ENCODE measurements around the gene TOR4A. TPM values are rescaled to one million over a fixed set of nuclear protein-coding genes. Genes with fewer than 3 reads are reported as not detected.

TOR4A gene
- total and polyA plus RNA-seq, 4 donors = 2.6 to 14.0 (median 8.2) TPM

DNA sequence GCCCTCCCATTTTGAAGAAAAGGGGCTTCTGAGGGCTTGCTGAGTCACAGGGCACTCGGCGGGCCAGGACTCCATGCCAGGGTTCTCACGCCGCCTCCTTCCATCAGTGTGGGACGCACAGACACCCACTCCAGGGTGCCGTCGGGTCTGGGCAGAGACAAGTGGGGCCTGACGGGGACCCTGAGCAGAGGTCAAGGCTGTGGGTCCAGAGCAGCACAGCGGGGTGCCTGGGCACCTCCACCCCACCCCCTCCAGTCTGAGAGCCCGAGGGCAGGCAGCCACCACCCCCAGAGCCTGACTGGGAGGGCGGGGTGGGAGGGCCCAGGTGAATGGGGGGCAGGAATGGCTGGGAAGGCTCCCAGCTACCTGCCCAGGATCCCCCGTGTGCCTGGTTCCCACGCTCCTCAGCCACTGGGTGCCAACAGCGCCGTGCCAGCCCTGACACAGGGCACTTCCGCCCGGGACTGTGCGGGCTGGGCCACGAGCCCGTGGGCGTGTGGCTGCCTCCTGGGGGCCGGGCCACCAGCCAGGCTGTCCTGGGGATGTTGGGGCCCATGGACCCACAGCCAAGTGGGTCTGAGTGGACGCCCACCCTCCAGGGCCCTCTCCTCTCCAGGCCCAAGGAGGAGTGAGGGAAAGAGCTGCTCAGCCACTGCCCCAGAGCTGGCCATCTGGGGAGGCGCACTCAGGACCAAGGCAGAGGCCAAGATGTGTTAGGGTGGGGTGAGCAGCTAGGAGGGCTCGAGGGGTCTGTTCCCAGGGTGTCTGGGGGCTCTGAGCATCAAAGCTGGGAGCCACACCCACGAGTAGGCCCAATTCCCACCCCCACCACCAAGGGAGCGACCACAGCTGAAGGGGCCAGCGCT lies 34.7 kb downstream of the TOR4A start:
- Histone ChIP-seq H3K36me3 (ENCODE audit: control insufficient read depth in 1 of 2, insufficient read depth in 2 of 2, low read length in 1 of 2) (no peaks in the 10 kb centered on the region), H3K27me3 (ENCODE audit: control insufficient read depth in 1 of 2, insufficient read depth in 2 of 2, low read length in 1 of 2) (no peaks in the 10 kb centered on the region), H3K9me3 (ENCODE audit: control insufficient read depth, low read length) (no peaks in the 10 kb centered on the region), H3K4me3 (ENCODE audit: low read length in 2 of 2) (no peak overlapping the region), H3K4me1 (ENCODE audit: control insufficient read depth in 1 of 2, insufficient read depth in 2 of 2, low read length in 2 of 2) (no peaks in the 10 kb centered on the region), H3K27ac (ENCODE audit: low read depth in 1 of 2, low read length in 2 of 2) (no peak overlapping the region)
- ATAC-seq (ENCODE audit: low FRiP score) (no peak), DNase-seq (peak; percentile 47 to 62)
- WGBS, 2 donors = 16 to 22% methylated on average over 25 to 28 of the region's 28 CpGs
- intact Hi-C loops (cut with DNase I) = no loop called here

DNA sequence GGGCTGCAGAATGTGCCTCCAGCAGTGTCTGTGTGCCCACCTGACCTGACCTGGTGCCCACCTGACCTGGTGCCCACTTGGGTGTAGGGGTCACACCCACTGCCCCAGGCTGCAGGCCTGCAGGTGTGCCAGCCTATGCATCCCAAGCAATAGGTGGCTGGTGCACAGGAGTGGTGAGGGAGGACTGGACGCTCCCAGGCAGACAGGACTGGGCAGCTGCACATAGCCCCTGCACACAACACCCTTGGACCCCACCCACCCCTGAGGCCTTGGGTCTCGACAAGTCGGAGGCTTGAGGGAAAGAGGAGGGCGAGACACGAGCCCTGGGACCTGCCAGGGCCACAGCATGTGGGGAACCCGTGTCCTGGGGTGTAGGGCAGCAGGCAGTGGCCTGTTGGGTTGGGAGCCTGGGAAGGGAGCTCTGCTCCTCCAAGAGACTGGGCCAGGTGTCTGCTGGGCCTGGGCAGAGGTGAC lies 35.4 kb downstream of the TOR4A start:
- Histone ChIP-seq H3K27ac (ENCODE audit: low read depth in 1 of 2, low read length in 2 of 2) (no peak overlapping the region), H3K36me3 (ENCODE audit: control insufficient read depth in 1 of 2, insufficient read depth in 2 of 2, low read length in 1 of 2) (no peaks in the 10 kb centered on the region), H3K9me3 (ENCODE audit: control insufficient read depth, low read length) (no peaks in the 10 kb centered on the region), H3K27me3 (ENCODE audit: control insufficient read depth in 1 of 2, insufficient read depth in 2 of 2, low read length in 1 of 2) (no peaks in the 10 kb centered on the region), H3K4me1 (ENCODE audit: control insufficient read depth in 1 of 2, insufficient read depth in 2 of 2, low read length in 2 of 2) (no peaks in the 10 kb centered on the region), H3K4me3 (ENCODE audit: low read length in 2 of 2) (no peak overlapping the region)
- no peak for ATAC-seq (ENCODE audit: low FRiP score)
- intact Hi-C loops (cut with DNase I) = no loop called here
- 89 to 94% methylated on average over 4 to 6 of the region's 6 CpGs for WGBS, 2 donors
- peak; percentile 42 to 62 for DNase-seq

DNA sequence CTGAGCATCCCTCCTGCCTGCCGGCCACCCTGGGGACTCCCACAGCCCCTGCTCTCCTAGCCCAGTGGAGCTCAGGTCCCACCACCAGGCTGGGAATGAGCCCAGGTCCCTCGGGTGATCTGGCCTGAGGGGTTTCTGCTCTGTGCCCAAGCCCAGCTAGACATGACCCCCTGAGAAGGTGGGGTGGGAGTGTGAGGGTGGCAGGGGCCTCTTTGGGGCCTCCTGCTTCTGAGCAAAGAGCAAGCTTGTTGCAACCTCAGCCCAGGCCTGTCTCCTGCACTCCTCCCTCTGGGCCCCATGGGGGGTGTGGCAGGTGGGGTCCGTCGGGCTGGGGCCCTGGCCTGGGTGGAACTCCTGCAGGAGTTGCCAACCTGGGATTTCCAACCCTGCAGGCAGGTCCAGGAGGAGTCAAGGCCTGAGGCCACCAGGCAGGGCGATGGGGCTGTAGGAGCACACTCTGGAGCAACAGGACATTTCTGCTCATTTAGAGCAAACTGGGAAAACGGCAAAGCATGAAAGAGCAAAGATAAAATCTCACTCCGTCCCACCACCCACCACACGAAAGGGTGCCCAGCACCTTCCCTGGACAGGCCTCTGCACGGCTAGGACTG lies 35.9 kb downstream of the TOR4A start:
- 71 to 76% methylated on average over 9 of the region's 9 CpGs for WGBS, 2 donors
- ATAC-seq (ENCODE audit: low FRiP score) = no peak
- no peak overlapping the region for H3K27ac ChIP-seq (ENCODE audit: low read depth in 1 of 2, low read length in 2 of 2)

DNA sequence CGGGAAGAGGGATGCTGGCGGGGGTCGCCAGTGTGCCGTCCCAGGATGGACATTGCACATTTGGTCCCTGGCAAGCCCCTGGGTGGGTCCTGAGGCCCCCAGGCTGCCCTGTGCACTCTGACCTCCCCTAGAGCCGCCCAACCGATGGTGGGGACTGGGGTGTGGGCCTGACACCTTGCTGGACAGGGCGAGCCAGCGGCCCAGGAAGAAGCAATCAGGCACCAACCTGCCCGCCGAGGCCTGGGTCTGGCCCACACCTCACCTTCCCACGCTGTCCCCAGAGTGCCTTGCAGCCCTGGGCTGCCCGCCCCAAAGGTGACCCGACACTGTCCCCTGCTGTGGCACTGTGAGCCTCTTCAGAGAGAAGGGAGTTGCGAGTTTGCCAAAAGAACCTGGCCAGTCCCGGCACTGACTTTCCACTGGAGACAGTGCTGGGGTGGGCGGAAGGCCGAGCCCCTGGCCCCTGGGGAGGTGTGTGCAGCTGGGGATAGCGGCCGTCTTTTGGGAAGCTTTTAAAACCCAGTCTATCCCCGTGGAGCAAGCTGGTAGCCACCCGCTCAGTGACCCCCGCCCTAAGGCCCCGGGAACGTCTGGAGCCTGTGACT lies 36.5 kb downstream of the TOR4A start:
- Histone ChIP-seq H3K27me3 (ENCODE audit: control insufficient read depth in 1 of 2, insufficient read depth in 2 of 2, low read length in 1 of 2) (no peaks in the 10 kb centered on the region), H3K4me3 (ENCODE audit: low read length in 2 of 2) (no peak overlapping the region), H3K27ac (ENCODE audit: low read depth in 1 of 2, low read length in 2 of 2) (no peak overlapping the region), H3K36me3 (ENCODE audit: control insufficient read depth in 1 of 2, insufficient read depth in 2 of 2, low read length in 1 of 2) (no peaks in the 10 kb centered on the region), H3K9me3 (ENCODE audit: control insufficient read depth, low read length) (no peaks in the 10 kb centered on the region), H3K4me1 (ENCODE audit: control insufficient read depth in 1 of 2, insufficient read depth in 2 of 2, low read length in 2 of 2) (no peaks in the 10 kb centered on the region)
- DNase-seq (peak in 1 of 2 donors; percentile 38), ATAC-seq (ENCODE audit: low FRiP score) (no peak)
- WGBS, 2 donors = 78 to 80% methylated on average over 22 to 24 of the region's 24 CpGs
- intact Hi-C loops (cut with DNase I) = no loop called here

More for the DNA sequence above, 35.9 kb downstream of the TOR4A start:
- Histone ChIP-seq H3K9me3 (ENCODE audit: control insufficient read depth, low read length) (no peaks in the 10 kb centered on the region), H3K4me1 (ENCODE audit: control insufficient read depth in 1 of 2, insufficient read depth in 2 of 2, low read length in 2 of 2) (no peaks in the 10 kb centered on the region), H3K27me3 (ENCODE audit: control insufficient read depth in 1 of 2, insufficient read depth in 2 of 2, low read length in 1 of 2) (no peaks in the 10 kb centered on the region), H3K36me3 (ENCODE audit: control insufficient read depth in 1 of 2, insufficient read depth in 2 of 2, low read length in 1 of 2) (no peaks in the 10 kb centered on the region), H3K4me3 (ENCODE audit: low read length in 2 of 2) (no peak overlapping the region)
- peak; percentile 31 to 53 for DNase-seq
- intact Hi-C loops (cut with DNase I) = no loop called here

DNA sequence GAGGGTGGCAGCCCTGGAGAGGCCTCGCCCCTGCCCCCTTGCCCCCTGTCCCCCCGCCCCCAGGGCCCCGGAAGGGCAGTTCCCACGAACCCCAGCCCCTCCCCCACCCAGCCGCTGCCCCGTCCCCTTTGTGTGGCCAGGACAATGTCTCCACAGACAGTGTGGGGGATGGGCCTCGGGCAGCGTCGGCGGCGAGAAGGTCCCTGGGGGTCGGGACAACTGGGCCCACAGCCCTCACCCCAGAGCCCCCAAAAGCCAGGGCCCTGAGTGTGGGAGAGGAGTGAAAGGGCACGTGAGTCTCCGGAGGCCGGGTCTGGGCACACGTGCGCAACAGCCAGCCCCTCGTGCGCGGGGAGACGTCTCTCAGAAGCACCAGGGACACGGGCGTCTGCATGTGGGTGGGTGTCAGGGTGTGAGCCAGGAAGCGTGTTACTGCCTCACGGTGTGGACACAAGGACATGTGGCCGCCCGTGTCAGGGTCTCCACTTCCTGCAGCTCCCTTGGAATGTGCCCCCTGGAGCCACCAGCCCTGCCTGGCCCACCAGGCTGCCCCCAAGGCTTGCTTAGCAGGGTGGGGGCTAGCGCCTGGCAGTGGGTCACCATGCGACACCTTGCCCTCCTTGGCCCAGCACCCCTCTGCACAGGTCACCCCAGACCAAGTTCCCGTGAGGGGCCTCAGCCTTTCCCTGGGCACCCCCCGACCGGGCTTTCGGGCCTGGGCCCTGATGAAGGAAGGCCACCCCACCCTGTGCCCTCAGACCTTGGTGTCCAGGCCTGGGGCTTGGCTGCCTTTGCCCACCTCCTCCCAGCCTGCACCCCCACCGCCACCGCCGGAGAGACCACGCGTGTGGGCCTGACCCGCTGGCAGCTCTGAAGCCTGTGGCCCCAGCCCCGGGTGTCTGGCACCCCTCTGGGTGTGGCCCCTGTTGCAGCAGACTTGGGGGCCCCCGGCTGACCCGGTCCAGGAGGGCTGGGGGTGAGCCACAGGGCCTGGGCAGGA lies 37.3 kb downstream of the TOR4A start:
- no peaks in the 10 kb centered on the region for H3K27me3 ChIP-seq (ENCODE audit: control insufficient read depth in 1 of 2, insufficient read depth in 2 of 2, low read length in 1 of 2)
- H3K27ac ChIP-seq (ENCODE audit: low read depth in 1 of 2, low read length in 2 of 2) = no peak overlapping the region
- ATAC-seq (ENCODE audit: low FRiP score) = no peak
- DNase-seq = peak; percentile 50 to 71
- intact Hi-C loops (cut with DNase I) = no loop called here
- H3K4me3 ChIP-seq (ENCODE audit: low read length in 2 of 2) = no peak overlapping the region
- whole genome bisulfite sequencing, 2 donors = 60 to 69% methylated on average over 42 of the region's 42 CpGs
- H3K9me3 ChIP-seq (ENCODE audit: control insufficient read depth, low read length) = no peaks in the 10 kb centered on the region
- H3K4me1 ChIP-seq (ENCODE audit: control insufficient read depth in 1 of 2, insufficient read depth in 2 of 2, low read length in 2 of 2) = no peaks in the 10 kb centered on the region
- no peaks in the 10 kb centered on the region for H3K36me3 ChIP-seq (ENCODE audit: control insufficient read depth in 1 of 2, insufficient read depth in 2 of 2, low read length in 1 of 2)

GRCh38 chr9:137315581-137316011 lies 38.1 kb downstream of the TOR4A start:
- H3K27me3 ChIP-seq (ENCODE audit: control insufficient read depth in 1 of 2, insufficient read depth in 2 of 2, low read length in 1 of 2) = no peaks in the 10 kb centered on the region
- H3K27ac ChIP-seq (ENCODE audit: low read depth in 1 of 2, low read length in 2 of 2) = no peak overlapping the region
- no peak overlapping the region for H3K4me3 ChIP-seq (ENCODE audit: low read length in 2 of 2)
- intact Hi-C loops (cut with DNase I) = no loop called here
- peak in 1 of 2 donors; percentile 35 for DNase-seq
- H3K4me1 ChIP-seq (ENCODE audit: control insufficient read depth in 1 of 2, insufficient read depth in 2 of 2, low read length in 2 of 2) = no peaks in the 10 kb centered on the region
- H3K9me3 ChIP-seq (ENCODE audit: control insufficient read depth, low read length) = no peaks in the 10 kb centered on the region
- H3K36me3 ChIP-seq (ENCODE audit: control insufficient read depth in 1 of 2, insufficient read depth in 2 of 2, low read length in 1 of 2) = no peaks in the 10 kb centered on the region
- 13 to 15% methylated on average over 17 to 18 of the region's 18 CpGs for WGBS, 2 donors
- ATAC-seq (ENCODE audit: low FRiP score) = no peak

GRCh38 chr9:137316012-137316981 lies 38.8 kb downstream of the TOR4A start:
- DNase-seq (peak; percentile 55 to 86), ATAC-seq (ENCODE audit: low FRiP score) (no peak)
- H3K9me3 ChIP-seq (ENCODE audit: control insufficient read depth, low read length) = no peaks in the 10 kb centered on the region
- no peak overlapping the region for H3K4me3 ChIP-seq (ENCODE audit: low read length in 2 of 2)
- no peak overlapping the region for H3K27ac ChIP-seq (ENCODE audit: low read depth in 1 of 2, low read length in 2 of 2)
- H3K27me3 ChIP-seq (ENCODE audit: control insufficient read depth in 1 of 2, insufficient read depth in 2 of 2, low read length in 1 of 2) = no peaks in the 10 kb centered on the region
- intact Hi-C loops (cut with DNase I) = no loop called here
- no peaks in the 10 kb centered on the region for H3K4me1 ChIP-seq (ENCODE audit: control insufficient read depth in 1 of 2, insufficient read depth in 2 of 2, low read length in 2 of 2)
- 7% methylated on average over 67 to 83 of the region's 83 CpGs for WGBS, 2 donors
- H3K36me3 ChIP-seq (ENCODE audit: control insufficient read depth in 1 of 2, insufficient read depth in 2 of 2, low read length in 1 of 2) = no peaks in the 10 kb centered on the region
